K562 (cell line): ENCODE data around the gene MAD1L1. TPM values are rescaled to one million over a fixed set of nuclear protein-coding genes. Genes with fewer than 3 reads are reported as not detected.

Source experiments
- ATAC-seq: fragments of 200-7000 bp; cut with Tn5 transposase; 3 replicates; pipeline ENCODE4 v1.9.1; 2020; ENCODE audit warnings: moderate library complexity
- BruUV-seq: library from RNA; stranded (reverse); fragments of 400-500 nt; replicated peaks from 2 replicates; lab custom pipeline; 2021; lab: Mats Ljungman, UMichigan
- CTCF ChIA-PET: fragments of 300-600 bp; formaldehyde crosslinking; extraction: SDS; loops from one replicate; lab custom pipeline; 2021; ENCODE audit warnings: low intra/inter-chr PET ratio; lab: Yijun Ruan, JAX
- POLR2A ChIA-PET: fragments of 300-600, 350-650 bp; sonication (Branson Sonifier 250); formaldehyde crosslinking; extraction: SDS; loops from one replicate; lab custom pipeline; 2021; ENCODE audit warnings: antibody characterized with exemption, inconsistent platforms; lab: Yijun Ruan, JAX
- DNase-seq, 4 experiments: peaks; one replicate each; pipeline versions ENCODE4 v3.0.0 to v3.0.0-alpha.2; 2011 to 2018; ENCODE audit warnings: low spot score in 3 of 4, mixed read lengths in 3 of 4; ENCODE audit errors: extremely low read depth in 1 of 4
- FAIRE-seq: peaks from 2 replicates; lab custom pipeline; 2011; peaks lifted over from hg19 to GRCh38; lab: Jason Lieb, UNC
- H2AFZ ChIP-seq: 2 replicates; pipeline ENCODE4 v1.6.0; 2011; ENCODE audit warnings: low read depth, low read length, control low read depth, inconsistent platforms
- H3K27ac ChIP-seq: fragments of 200-600 bp; 3 replicates; pipeline ENCODE4 v1.8.0; 2011; ENCODE audit warnings: low read depth, mild to moderate bottlenecking, control low read depth, inconsistent platforms, low read length, moderate library complexity, mixed read lengths; ENCODE audit errors: extremely low read depth
- H3K27me3 ChIP-seq, 2 experiments: fragments of 300-600 bp in 1 of 2; 2 replicates in 1 of 2; 3 replicates in 1 of 2; pipeline versions ENCODE4 v1.6.0 to v1.8.0; 2011; ENCODE audit warnings: inconsistent platforms in 2 of 2, low read length in 2 of 2, mild to moderate bottlenecking in 1 of 2, mixed read lengths in 1 of 2, moderate library complexity in 1 of 2; ENCODE audit not compliant: control insufficient read depth in 2 of 2, insufficient read depth in 2 of 2
- H3K36me3 ChIP-seq: fragments of 300-600 bp; 3 replicates; pipeline ENCODE4 v1.8.0; 2011; ENCODE audit warnings: mild to moderate bottlenecking, low read length, inconsistent platforms; ENCODE audit not compliant: control insufficient read depth, insufficient read depth
- H3K4me1 ChIP-seq, 2 experiments: fragments of 200-600 bp in 1 of 2; replicated peaks in 1 of 2; 2 replicates in 1 of 2; 3 replicates in 1 of 2; pipeline versions ENCODE4 v1.5.1 to v1.8.0; 2011; ENCODE audit warnings: inconsistent platforms in 2 of 2, low read length in 2 of 2, mild to moderate bottlenecking in 1 of 2, mixed read lengths in 1 of 2, moderate library complexity in 1 of 2; ENCODE audit not compliant: control insufficient read depth in 2 of 2, insufficient read depth in 2 of 2
- H3K4me2 ChIP-seq: 2 replicates; pipeline ENCODE4 v1.6.1; 2011; ENCODE audit warnings: low read length, control low read depth, inconsistent platforms, mixed read lengths; ENCODE audit not compliant: insufficient read depth
- H3K4me3 ChIP-seq: fragments of 200-600 bp; sonication (generic), shearing (Covaris generic); 2 replicates; pipeline ENCODE4 v1.5.1; 2016; ENCODE audit warnings: control low read depth, inconsistent platforms
- H3K79me2 ChIP-seq: fragments of 200-600 bp; 3 replicates; pipeline ENCODE4 v1.8.0; 2011; ENCODE audit warnings: low read length, inconsistent platforms; ENCODE audit not compliant: control insufficient read depth, insufficient read depth
- H3K9ac ChIP-seq, 2 experiments: 2 replicates each; pipeline versions ENCODE4 v1.6.0 to v1.6.1; 2011; ENCODE audit warnings: low read depth in 2 of 2, low read length in 2 of 2, control low read depth in 1 of 2, inconsistent platforms in 1 of 2, mild to moderate bottlenecking in 1 of 2, mixed read lengths in 1 of 2; ENCODE audit not compliant: insufficient read depth in 1 of 2
- H3K9me1 ChIP-seq: one replicate; pipeline ENCODE4 v1.6.0; 2011; ENCODE audit warnings: inconsistent platforms, mild to moderate bottlenecking, low read length, moderate library complexity; ENCODE audit not compliant: control insufficient read depth, insufficient read depth
- H3K9me3 ChIP-seq: replicated peaks from 2 replicates; pipeline ENCODE4 v1.5.1; 2011; ENCODE audit warnings: low read depth, low read length, inconsistent platforms; ENCODE audit not compliant: control insufficient read depth, insufficient read depth
- H4K20me1 ChIP-seq: replicated peaks from 2 replicates; pipeline ENCODE4 v1.6.1; 2011; ENCODE audit warnings: low read length, inconsistent platforms, mixed read lengths; ENCODE audit not compliant: control insufficient read depth, insufficient read depth
- CTCF ChIP-seq, 3 experiments: IDR thresholded peaks in 2 of 3; conservative IDR thresholded peaks in 1 of 3; 2 replicates each; pipeline ENCODE4 v1.5.1; 2011 to 2012; ENCODE audit warnings: low read length in 3 of 3, mild to moderate bottlenecking in 3 of 3, control low read depth in 2 of 3, improper control_type of control experiment in 1 of 3, inconsistent platforms in 1 of 3, low read depth in 1 of 3, mixed read lengths in 1 of 3, moderate library complexity in 1 of 3; ENCODE audit not compliant: insufficient read depth in 2 of 3
- MECOM ChIP-seq: fragments of 250-450 bp; sonication (Bioruptor Pico); IDR thresholded peaks from 2 replicates; pipeline ENCODE4 v1.8.0; 2022; ENCODE audit warnings: inconsistent platforms
- POLR2G ChIP-seq: fragments of 200-400 bp; formaldehyde crosslinking; IDR thresholded peaks from 2 replicates; pipeline ENCODE4 v1.6.1; 2017; ENCODE audit warnings: low read depth, mild to moderate bottlenecking, antibody characterized with exemption, low read length, moderate library complexity
- RBM22 ChIP-seq: fragments of 200-400 bp; formaldehyde crosslinking; IDR thresholded peaks from 2 replicates; pipeline ENCODE4 v1.6.1; 2018; ENCODE audit warnings: low read length, low read depth; ENCODE audit not compliant: poor library complexity, severe bottlenecking
- WGBS: fragments of 100-300 bp; shearing (Covaris generic); methylation state at CpG from one replicate; pipeline ENCODE4 v1.1.6; 2016; ENCODE audit warnings: low coverage, mixed read lengths; ENCODE audit not compliant: insufficient coverage; ENCODE audit errors: missing lambda C conversion rate; 5-methylcytosine and 5-hydroxymethylcytosine counted together
- in situ Hi-C: fragments of 300-500 bp; cut with MboI; formaldehyde crosslinking; loops from 4 replicates; pipeline ENCODE4 v1.15.0; 2018; ENCODE audit warnings: inconsistent platforms, mixed read lengths
- intact Hi-C: fragments of 100-400 bp; cut with micrococcal nuclease; formaldehyde crosslinking; loops from 2 replicates; pipeline ENCODE4 v1.14.2; 2022
- polyA plus RNA-seq, 8 experiments: library from polyadenylated mRNA; depleted of rRNA in 4 of 8; stranded (reverse) in 5 of 8; unstranded in 3 of 8; fragments of >200 nt; fragmentation: Nextera tagmentation in 2 of 8; fragmentation: Illumina TruSeq in 1 of 8; extraction: Ambion mirVana in 2 of 8; extraction: Trizol in 1 of 8; gene quantifications; 2 replicates each; pipeline versions ENCODE4 v1.2.1 to v1.2.3, GENCODE V29; 2011 to 2014; ENCODE audit warnings: inconsistent platforms in 1 of 8, missing spikeins in 1 of 8
- total RNA-seq, 7 experiments: library from RNA; depleted of rRNA in 6 of 7; stranded (reverse); fragments of >200 nt in 6 of 7; fragmentation: Illumina TruSeq in 2 of 7; extraction: Trizol in 2 of 7; gene quantifications; 2 replicates each; pipeline versions ENCODE4 v1.2.1 to v1.2.3, GENCODE V29; 2011 to 2021; ENCODE audit warnings: low replicate concordance in 1 of 7

MAD1L1 gene
- total and polyA plus RNA-seq, 9 of the 15 experiments (the other 6 are each of a cell fraction or from before 2014, with no cell fraction given), result 1.7 to 89.7 (median 18.0) TPM

GRCh38 chr7:1812509-1813393, 420.0 kb downstream of the MAD1L1 start:
- H3K4me3 ChIP-seq, result no peak overlapping the region
- POLR2A ChIA-PET, result no interaction called here
- DNase-seq (no peak), ATAC-seq (no peak), FAIRE-seq (no peak)
- no peak overlapping the region for H3K9ac ChIP-seq
- no peaks in the 10 kb centered on the region for H4K20me1 ChIP-seq
- intact Hi-C loops (no loop called here), in situ Hi-C loops (no loop called here)
- 56% methylated on average over 16 of the region's 33 CpGs for WGBS
- H2AFZ ChIP-seq, result no peak overlapping the region
- 0 out of 2 replicates have a peak, but pooled peaks cover 3% of the 10 kb centered on the region for H3K9me3 ChIP-seq
- BruUV-seq, result no TSS peak
- H3K9me1 ChIP-seq, result no peaks in the 10 kb centered on the region
- H3K27ac ChIP-seq, result no peak overlapping the region
- peaks cover 0 to 64% of the 10 kb centered on the region in 2 experiments; a peak in 4 of 5 replicates for H3K4me1 ChIP-seq
- CTCF ChIA-PET, result no interaction called here
- no peaks in the 10 kb centered on the region for H3K79me2 ChIP-seq
- TF ChIP-seq RBM22 (peak; percentile 15), CTCF (IDR thresholded peaks at IDR 0.05 in 2 of 3, conservative IDR thresholded peaks at IDR 0.05 in 1 of 3; ENCODE audit: insufficient read depth in 2 of 3, low read depth in 1 of 3, low read length in 3 of 3) (0 out of 6 replicates have a peak, but pooled peaks of 1 of the 3 experiments have one; percentile 18), MECOM (no peak), POLR2G (peak; percentile 22; the same call in 1 of the 2 replicates)
- H3K36me3 ChIP-seq, result peaks cover 16% of the 10 kb centered on the region; the same call in 2 of the 3 replicates
- no peak overlapping the region for H3K4me2 ChIP-seq
- H3K27me3 ChIP-seq, result no peaks in the 10 kb centered on the region; a peak in 1 of 5 replicates
